NT2/D1 (cell line): Measurements from ENCODE around the gene AKR7A2.

ENCODE experiments used
- SUZ12 ChIP-seq: IDR thresholded peaks from 2 replicates; pipeline ENCODE4 v1.6.1; 2011; ENCODE audit not compliant: insufficient read length, insufficient read depth; ENCODE audit errors: extremely low read depth
- YY1 ChIP-seq: IDR thresholded peaks from 2 replicates; pipeline ENCODE4 v1.6.1; 2011; ENCODE audit not compliant: insufficient read length, insufficient read depth
- ZNF274 ChIP-seq: IDR thresholded peaks from 2 replicates; pipeline ENCODE4 v1.6.1; 2011; ENCODE audit warnings: mild to moderate bottlenecking, low read depth, low read length

DNA sequence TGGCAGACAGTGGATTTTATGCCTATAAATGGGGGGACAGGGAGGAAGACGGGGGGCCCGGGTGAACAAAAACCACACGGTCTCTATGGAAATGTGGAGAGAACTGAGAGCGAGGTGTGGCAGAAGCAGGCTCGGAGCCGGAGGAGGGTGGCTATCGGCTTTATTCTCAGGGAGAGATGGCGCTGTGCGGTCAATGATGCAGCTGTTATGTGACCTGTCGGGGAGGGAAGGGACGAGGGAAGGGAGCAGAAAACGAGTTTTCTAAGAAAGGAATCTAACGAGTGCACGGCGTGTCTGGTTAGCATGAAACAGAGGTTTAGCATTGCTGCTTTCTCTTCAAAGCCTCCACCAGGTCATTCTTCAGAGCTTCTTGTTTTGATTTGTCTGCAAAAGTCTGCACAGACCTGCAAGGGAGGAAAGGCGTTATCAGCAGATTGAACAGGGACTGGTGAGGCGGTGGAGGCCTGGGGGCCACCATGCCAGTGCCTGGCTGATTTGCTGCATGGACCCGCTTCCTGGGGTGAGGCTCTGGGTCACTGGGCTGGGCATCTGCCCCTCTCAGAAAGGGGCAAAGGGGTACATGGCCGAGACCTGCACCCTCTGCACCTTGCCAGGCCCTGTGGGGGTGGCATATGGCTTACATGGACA is 27.4 kb upstream of the AKR7A2 start:
- TF ChIP-seq SUZ12 (no peak), YY1 (no peak), ZNF274 (no peak)
